OCI-LY3 (cell line): ENCODE results near the gene OBSCN.

Source experiments
- EZH2phosphoT487 ChIP-seq: fragments of 200-600 bp; shearing (Covaris generic); IDR thresholded peaks from 2 replicates; pipeline ENCODE4 v1.6.1; 2018; ENCODE audit warnings: antibody characterized with exemption, mixed run types, low read depth
- TF ChIP-seq, protein P1 (sequence below): fragments of 200-600, 300-600 bp; sonication (generic); IDR thresholded peaks from 2 replicates; pipeline ENCODE4 v1.5.1; 2014; ENCODE audit warnings: antibody characterized with exemption, low read length, low read depth

- TF ChIP-seq, protein P1, sequence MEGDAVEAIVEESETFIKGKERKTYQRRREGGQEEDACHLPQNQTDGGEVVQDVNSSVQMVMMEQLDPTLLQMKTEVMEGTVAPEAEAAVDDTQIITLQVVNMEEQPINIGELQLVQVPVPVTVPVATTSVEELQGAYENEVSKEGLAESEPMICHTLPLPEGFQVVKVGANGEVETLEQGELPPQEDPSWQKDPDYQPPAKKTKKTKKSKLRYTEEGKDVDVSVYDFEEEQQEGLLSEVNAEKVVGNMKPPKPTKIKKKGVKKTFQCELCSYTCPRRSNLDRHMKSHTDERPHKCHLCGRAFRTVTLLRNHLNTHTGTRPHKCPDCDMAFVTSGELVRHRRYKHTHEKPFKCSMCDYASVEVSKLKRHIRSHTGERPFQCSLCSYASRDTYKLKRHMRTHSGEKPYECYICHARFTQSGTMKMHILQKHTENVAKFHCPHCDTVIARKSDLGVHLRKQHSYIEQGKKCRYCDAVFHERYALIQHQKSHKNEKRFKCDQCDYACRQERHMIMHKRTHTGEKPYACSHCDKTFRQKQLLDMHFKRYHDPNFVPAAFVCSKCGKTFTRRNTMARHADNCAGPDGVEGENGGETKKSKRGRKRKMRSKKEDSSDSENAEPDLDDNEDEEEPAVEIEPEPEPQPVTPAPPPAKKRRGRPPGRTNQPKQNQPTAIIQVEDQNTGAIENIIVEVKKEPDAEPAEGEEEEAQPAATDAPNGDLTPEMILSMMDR: no peak
- no peak for TF ChIP-seq EZH2phosphoT487
These were observed 89.4 kb downstream of the OBSCN start for GRCh38 chr1:228297242-228297641.
